GM23338 (cell line): ENCODE measurements around the gene GPC6. TPM values are rescaled to one million over a fixed set of nuclear protein-coding genes. Genes with fewer than 3 reads are reported as not detected.

ENCODE experiments used
- CREB1 ChIP-seq: fragments of 250-450 bp; sonication (Bioruptor Pico); IDR thresholded peaks from 2 replicates; pipeline ENCODE4 v1.5.0; 2020; ENCODE audit warnings: low read depth, mild to moderate bottlenecking, moderate library complexity
- CTCF ChIP-seq, 2 experiments: fragments of 200-600 bp in 1 of 2; sonication (generic) in 1 of 2; conservative IDR thresholded peaks; 2 replicates each; pipeline versions ENCODE4 v1.5.1 to v1.6.1; 2016 to 2017; ENCODE audit warnings: antibody characterized with exemption in 2 of 2, low read depth in 2 of 2, mild to moderate bottlenecking in 2 of 2, moderate library complexity in 1 of 2
- EZH2 ChIP-seq: fragments of 200-600 bp; sonication (generic); IDR thresholded peaks from one replicate; pipeline ENCODE4 v1.8.0; 2017; ENCODE audit warnings: antibody characterized with exemption, mild to moderate bottlenecking, low read depth; ENCODE audit not compliant: unreplicated experiment
- EZH2phosphoT487 ChIP-seq: fragments of 200-600 bp; sonication (generic); IDR thresholded peaks from one replicate; pipeline ENCODE4 v1.8.1; 2018; ENCODE audit warnings: antibody characterized with exemption; ENCODE audit not compliant: unreplicated experiment
- POLR2AphosphoS5 ChIP-seq: IDR thresholded peaks from 2 replicates; pipeline ENCODE4 v1.6.1; 2016; ENCODE audit warnings: antibody characterized with exemption, low read depth
- STAT1 ChIP-seq: IDR thresholded peaks from one replicate; pipeline ENCODE4 v1.6.1; 2016; ENCODE audit warnings: antibody characterized with exemption; ENCODE audit not compliant: unreplicated experiment
- ZNF114 ChIP-seq: fragments of 250-450 bp; sonication (Bioruptor Pico); IDR thresholded peaks from 2 replicates; pipeline ENCODE4 v1.5.0; 2020; ENCODE audit warnings: mild to moderate bottlenecking, moderate library complexity
- ZNF331 ChIP-seq: fragments of 250-450 bp; sonication (Bioruptor Pico); IDR thresholded peaks from 2 replicates; pipeline ENCODE4 v1.5.0; 2020; ENCODE audit warnings: low read depth, mild to moderate bottlenecking, moderate library complexity
- polyA plus RNA-seq: library from polyadenylated mRNA; unstranded; fragments of >200 nt; fragmentation: Nextera tagmentation; extraction: Ambion mirVana; gene quantifications from 2 replicates; pipeline ENCODE4 v1.2.1, GENCODE V29; 2016
- total RNA-seq: library from RNA; depleted of rRNA; stranded (reverse); fragments of >200 nt; shearing (Covaris generic); gene quantifications from 2 replicates; pipeline ENCODE4 v1.2.3, GENCODE V29; 2014
- TF ChIP-seq, protein P1 (sequence below): fragments of 250-450 bp; sonication (Bioruptor Pico); IDR thresholded peaks from 2 replicates; pipeline ENCODE4 v1.5.0; 2020; ENCODE audit warnings: mild to moderate bottlenecking, moderate library complexity
- TF ChIP-seq, protein P2 (sequence below): IDR thresholded peaks from 2 replicates; pipeline ENCODE4 v1.6.1; 2016; ENCODE audit warnings: antibody characterized with exemption

Gene GPC6
- total and polyA plus RNA-seq, 2 experiments from 2014 or later = 6.4 to 28.6 TPM

DNA sequence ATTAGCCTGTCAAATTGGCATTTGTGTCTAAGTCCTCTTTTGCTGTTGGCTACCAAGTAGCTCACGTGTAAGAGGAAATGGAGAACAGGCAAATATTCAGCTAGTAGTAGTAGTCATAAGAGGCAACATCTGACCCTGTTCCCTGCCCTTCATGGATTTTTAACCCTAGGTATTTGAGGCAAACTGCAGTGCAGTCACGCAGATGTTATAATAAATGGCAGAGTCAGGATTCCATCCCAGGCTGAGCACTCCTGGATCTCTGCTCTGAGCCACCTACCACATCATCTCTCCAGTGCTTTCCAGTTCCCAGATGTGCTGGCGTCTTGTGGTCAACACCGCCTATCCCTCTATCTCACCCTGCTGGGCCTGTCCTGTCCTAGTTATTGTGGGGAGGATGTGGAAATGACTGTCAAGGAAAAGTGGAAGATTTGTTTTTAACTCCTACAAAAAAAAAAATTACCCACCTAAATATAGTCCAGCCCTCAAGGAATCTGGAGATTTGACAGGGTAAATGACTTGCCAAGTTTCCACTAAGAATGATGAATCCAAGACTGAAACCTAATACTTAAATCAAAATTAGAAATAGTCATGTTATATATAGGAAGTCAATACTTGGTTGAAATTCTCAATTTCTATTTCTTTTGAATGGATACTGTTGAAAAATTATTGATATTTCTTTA is 322.9 kb downstream of the GPC6 start (continued):
- TF ChIP-seq, protein P1, sequence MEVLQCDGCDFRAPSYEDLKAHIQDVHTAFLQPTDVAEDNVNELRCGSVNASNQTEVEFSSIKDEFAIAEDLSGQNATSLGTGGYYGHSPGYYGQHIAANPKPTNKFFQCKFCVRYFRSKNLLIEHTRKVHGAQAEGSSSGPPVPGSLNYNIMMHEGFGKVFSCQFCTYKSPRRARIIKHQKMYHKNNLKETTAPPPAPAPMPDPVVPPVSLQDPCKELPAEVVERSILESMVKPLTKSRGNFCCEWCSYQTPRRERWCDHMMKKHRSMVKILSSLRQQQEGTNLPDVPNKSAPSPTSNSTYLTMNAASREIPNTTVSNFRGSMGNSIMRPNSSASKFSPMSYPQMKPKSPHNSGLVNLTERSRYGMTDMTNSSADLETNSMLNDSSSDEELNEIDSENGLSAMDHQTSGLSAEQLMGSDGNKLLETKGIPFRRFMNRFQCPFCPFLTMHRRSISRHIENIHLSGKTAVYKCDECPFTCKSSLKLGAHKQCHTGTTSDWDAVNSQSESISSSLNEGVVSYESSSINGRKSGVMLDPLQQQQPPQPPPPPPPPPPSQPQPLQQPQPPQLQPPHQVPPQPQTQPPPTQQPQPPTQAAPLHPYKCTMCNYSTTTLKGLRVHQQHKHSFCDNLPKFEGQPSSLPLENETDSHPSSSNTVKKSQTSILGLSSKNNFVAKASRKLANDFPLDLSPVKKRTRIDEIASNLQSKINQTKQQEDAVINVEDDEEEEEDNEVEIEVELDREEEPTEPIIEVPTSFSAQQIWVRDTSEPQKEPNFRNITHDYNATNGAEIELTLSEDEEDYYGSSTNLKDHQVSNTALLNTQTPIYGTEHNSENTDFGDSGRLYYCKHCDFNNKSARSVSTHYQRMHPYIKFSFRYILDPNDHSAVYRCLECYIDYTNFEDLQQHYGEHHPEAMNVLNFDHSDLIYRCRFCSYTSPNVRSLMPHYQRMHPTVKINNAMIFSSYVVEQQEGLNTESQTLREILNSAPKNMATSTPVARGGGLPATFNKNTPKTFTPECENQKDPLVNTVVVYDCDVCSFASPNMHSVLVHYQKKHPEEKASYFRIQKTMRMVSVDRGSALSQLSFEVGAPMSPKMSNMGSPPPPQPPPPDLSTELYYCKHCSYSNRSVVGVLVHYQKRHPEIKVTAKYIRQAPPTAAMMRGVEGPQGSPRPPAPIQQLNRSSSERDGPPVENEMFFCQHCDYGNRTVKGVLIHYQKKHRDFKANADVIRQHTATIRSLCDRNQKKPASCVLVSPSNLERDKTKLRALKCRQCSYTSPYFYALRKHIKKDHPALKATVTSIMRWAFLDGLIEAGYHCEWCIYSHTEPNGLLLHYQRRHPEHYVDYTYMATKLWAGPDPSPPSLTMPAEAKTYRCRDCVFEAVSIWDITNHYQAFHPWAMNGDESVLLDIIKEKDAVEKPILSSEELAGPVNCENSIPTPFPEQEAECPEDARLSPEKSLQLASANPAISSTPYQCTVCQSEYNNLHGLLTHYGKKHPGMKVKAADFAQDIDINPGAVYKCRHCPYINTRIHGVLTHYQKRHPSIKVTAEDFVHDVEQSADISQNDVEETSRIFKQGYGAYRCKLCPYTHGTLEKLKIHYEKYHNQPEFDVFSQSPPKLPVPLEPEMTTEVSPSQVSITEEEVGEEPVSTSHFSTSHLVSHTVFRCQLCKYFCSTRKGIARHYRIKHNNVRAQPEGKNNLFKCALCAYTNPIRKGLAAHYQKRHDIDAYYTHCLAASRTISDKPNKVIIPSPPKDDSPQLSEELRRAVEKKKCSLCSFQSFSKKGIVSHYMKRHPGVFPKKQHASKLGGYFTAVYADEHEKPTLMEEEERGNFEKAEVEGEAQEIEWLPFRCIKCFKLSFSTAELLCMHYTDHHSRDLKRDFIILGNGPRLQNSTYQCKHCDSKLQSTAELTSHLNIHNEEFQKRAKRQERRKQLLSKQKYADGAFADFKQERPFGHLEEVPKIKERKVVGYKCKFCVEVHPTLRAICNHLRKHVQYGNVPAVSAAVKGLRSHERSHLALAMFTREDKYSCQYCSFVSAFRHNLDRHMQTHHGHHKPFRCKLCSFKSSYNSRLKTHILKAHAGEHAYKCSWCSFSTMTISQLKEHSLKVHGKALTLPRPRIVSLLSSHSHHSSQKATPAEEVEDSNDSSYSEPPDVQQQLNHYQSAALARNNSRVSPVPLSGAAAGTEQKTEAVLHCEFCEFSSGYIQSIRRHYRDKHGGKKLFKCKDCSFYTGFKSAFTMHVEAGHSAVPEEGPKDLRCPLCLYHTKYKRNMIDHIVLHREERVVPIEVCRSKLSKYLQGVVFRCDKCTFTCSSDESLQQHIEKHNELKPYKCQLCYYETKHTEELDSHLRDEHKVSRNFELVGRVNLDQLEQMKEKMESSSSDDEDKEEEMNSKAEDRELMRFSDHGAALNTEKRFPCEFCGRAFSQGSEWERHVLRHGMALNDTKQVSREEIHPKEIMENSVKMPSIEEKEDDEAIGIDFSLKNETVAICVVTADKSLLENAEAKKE (CRISPR knock-in tag) = no peak
- TF ChIP-seq STAT1 (no peak), ZNF114 (CRISPR knock-in tag) (no peak), EZH2 (no peak), ZNF331 (no peak), POLR2AphosphoS5 (no peak), EZH2phosphoT487 (no peak), CTCF (conservative IDR thresholded peaks at IDR 0.05; ENCODE audit: low read depth in 2 of 2) (no peak), CREB1 (CRISPR knock-in tag) (no peak)
- TF ChIP-seq, protein P2, sequence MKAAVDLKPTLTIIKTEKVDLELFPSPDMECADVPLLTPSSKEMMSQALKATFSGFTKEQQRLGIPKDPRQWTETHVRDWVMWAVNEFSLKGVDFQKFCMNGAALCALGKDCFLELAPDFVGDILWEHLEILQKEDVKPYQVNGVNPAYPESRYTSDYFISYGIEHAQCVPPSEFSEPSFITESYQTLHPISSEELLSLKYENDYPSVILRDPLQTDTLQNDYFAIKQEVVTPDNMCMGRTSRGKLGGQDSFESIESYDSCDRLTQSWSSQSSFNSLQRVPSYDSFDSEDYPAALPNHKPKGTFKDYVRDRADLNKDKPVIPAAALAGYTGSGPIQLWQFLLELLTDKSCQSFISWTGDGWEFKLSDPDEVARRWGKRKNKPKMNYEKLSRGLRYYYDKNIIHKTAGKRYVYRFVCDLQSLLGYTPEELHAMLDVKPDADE = no peak
